Uterus (tissue), 2 donors: ENCODE results near the gene XBP1.

Experiments used
- CTCF ChIP-seq, 4 experiments: fragments of 200-600 bp in 2 of 4; fragments of 450-650 bp in 2 of 4; sonication (generic) in 2 of 4; IDR thresholded peaks; one replicate each; pipeline ENCODE4 v1.5.1; 2016 to 2019; ENCODE audit warnings: antibody characterized with exemption in 4 of 4, mild to moderate bottlenecking in 2 of 4, moderate library complexity in 1 of 4
- POLR2A ChIP-seq, 2 donors: fragments of 450-650 bp; IDR thresholded peaks; one replicate each; pipeline ENCODE4 v1.6.1; 2016; ENCODE audit warnings: antibody characterized with exemption in 2 of 2, mild to moderate bottlenecking in 1 of 2, moderate library complexity in 1 of 2

GRCh38 chr22:28792491-28793383 lies 7.6 kb downstream of the XBP1 start:
- no peak for TF ChIP-seq CTCF (IDR thresholded peaks at IDR 0.05)
- TF ChIP-seq POLR2A (IDR thresholded peaks at IDR 0.05) = no peak
